Measurements from ENCODE around the gene SLC25A34. TPM values are rescaled to one million over a fixed set of nuclear protein-coding genes. Genes with fewer than 3 reads are reported as not detected.

SLC25A34 gene
- total and polyA plus RNA-seq, 4 donors, result 1.6 to 4.2 (median 2.2) TPM

GRCh38 chr1:15770313-15770962 is 34.4 kb downstream of the SLC25A34 start:
- Histone ChIP-seq H3K27me3 (ENCODE audit: control insufficient read depth in 3 of 3, insufficient read depth in 3 of 3, low read length in 2 of 3) (no peaks in the 10 kb centered on the region), H3K36me3 (ENCODE audit: control insufficient read depth in 4 of 4, insufficient read depth in 4 of 4, low read length in 4 of 4) (peaks cover 4 to 53% (median 24%) of the 10 kb centered on the region in 4 donors), H3K4me1 (ENCODE audit: control insufficient read depth in 5 of 5, insufficient read depth in 5 of 5, low read length in 5 of 5) (peaks cover 0 to 5% (median 0%) of the 10 kb centered on the region in 5 donors), H3K27ac (ENCODE audit: low read depth in 1 of 2, low read length in 1 of 2) (no peak overlapping the region), H3K4me3 (no peak overlapping the region), H3K9me3 (ENCODE audit: control insufficient read depth in 4 of 4, insufficient read depth in 3 of 4, low read length in 3 of 4) (no peaks in the 10 kb centered on the region), H3K9ac (ENCODE audit: insufficient read depth in 1 of 2, low read length in 2 of 2) (no peak overlapping the region)
- ATAC-seq (ENCODE audit: insufficient read depth, low FRiP score) (no peak), DNase-seq (no peak)
- no peak for TF ChIP-seq CTCF (IDR thresholded peaks at IDR 0.05; ENCODE audit: control extremely low read depth, extremely low read depth)
- WGBS, 2 donors, result 93 to 95% methylated on average over 14 of the region's 14 CpGs

- TF ChIP-seq CTCF (IDR thresholded peaks at IDR 0.05; ENCODE audit: control extremely low read depth, extremely low read depth), result no peak
- DNase-seq, result no peak
- H3K9me3 ChIP-seq (ENCODE audit: control insufficient read depth in 4 of 4, insufficient read depth in 3 of 4, low read length in 3 of 4), result no peaks in the 10 kb centered on the region
- H3K27ac ChIP-seq (ENCODE audit: low read depth in 1 of 2, low read length in 1 of 2), result no peak overlapping the region
- H3K4me1 ChIP-seq (ENCODE audit: control insufficient read depth in 5 of 5, insufficient read depth in 5 of 5, low read length in 5 of 5), result no peaks in the 10 kb centered on the region
- H3K36me3 ChIP-seq (ENCODE audit: control insufficient read depth in 4 of 4, insufficient read depth in 4 of 4, low read length in 4 of 4), result peaks cover 7 to 49% (median 28%) of the 10 kb centered on the region in 4 donors
- no peaks in the 10 kb centered on the region for H3K27me3 ChIP-seq (ENCODE audit: control insufficient read depth in 3 of 3, insufficient read depth in 3 of 3, low read length in 2 of 3)
- 78 to 90% methylated on average over 6 of the region's 6 CpGs for WGBS, 2 donors
- no peak overlapping the region for H3K9ac ChIP-seq (ENCODE audit: insufficient read depth in 1 of 2, low read length in 2 of 2)
- no peak for ATAC-seq (ENCODE audit: insufficient read depth, low FRiP score)
- no peak overlapping the region for H3K4me3 ChIP-seq
Observed at GRCh38 chr1:15771836-15772515, 35.9 kb downstream of the SLC25A34 start.

- ATAC-seq (ENCODE audit: insufficient read depth, low FRiP score), result no peak
- no peak for TF ChIP-seq CTCF (IDR thresholded peaks at IDR 0.05; ENCODE audit: control extremely low read depth, extremely low read depth)
- WGBS, 2 donors, result 84 to 85% methylated on average over 2 of the region's 2 CpGs
Observed at GRCh38 chr1:15775706-15776105, 39.6 kb downstream of the SLC25A34 start.

More at GRCh38 chr1:15775706-15776105, 39.6 kb downstream of the SLC25A34 start:
- no peaks in the 10 kb centered on the region for H3K27me3 ChIP-seq (ENCODE audit: control insufficient read depth in 3 of 3, insufficient read depth in 3 of 3, low read length in 2 of 3)
- no peak for DNase-seq
- H3K9me3 ChIP-seq (ENCODE audit: control insufficient read depth in 4 of 4, insufficient read depth in 3 of 4, low read length in 3 of 4), result no peaks in the 10 kb centered on the region
- no peak overlapping the region for H3K9ac ChIP-seq (ENCODE audit: insufficient read depth in 1 of 2, low read length in 2 of 2)
- H3K4me1 ChIP-seq (ENCODE audit: control insufficient read depth in 5 of 5, insufficient read depth in 5 of 5, low read length in 5 of 5), result no peaks in the 10 kb centered on the region
- peaks cover 7 to 53% (median 26%) of the 10 kb centered on the region in 4 donors for H3K36me3 ChIP-seq (ENCODE audit: control insufficient read depth in 4 of 4, insufficient read depth in 4 of 4, low read length in 4 of 4)
- no peak overlapping the region for H3K4me3 ChIP-seq
- no peak overlapping the region for H3K27ac ChIP-seq (ENCODE audit: low read depth in 1 of 2, low read length in 1 of 2)
